ENCODE measurements around the gene UROS.

Gene UROS

DNA sequence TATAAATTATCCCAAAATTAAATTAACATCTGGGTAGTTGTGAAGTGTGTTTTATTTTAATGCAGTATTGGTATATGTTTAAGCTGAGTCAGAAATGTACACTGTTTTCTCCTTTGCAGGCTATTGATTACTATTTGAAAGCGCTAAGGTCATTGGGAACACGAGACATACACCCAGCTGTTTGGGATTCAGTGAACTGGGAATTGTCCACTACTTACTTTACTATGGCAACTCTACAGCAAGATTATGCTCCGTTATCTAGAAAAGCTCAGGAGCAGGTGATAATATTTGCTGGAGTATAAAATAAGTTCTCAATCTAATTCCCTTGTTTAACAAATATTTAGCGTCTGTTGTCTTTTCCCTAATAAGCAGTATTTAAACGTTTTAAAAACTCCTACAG is 75.6 kb downstream of the UROS start:
- no peak for FAIRE-seq
- DNase-seq (ENCODE audit: insufficient read length, low spot score) = no peak
- no peak for TF ChIP-seq POLR2A (IDR thresholded peaks at IDR 0.05; ENCODE audit: low read depth, low read length)

DNA sequence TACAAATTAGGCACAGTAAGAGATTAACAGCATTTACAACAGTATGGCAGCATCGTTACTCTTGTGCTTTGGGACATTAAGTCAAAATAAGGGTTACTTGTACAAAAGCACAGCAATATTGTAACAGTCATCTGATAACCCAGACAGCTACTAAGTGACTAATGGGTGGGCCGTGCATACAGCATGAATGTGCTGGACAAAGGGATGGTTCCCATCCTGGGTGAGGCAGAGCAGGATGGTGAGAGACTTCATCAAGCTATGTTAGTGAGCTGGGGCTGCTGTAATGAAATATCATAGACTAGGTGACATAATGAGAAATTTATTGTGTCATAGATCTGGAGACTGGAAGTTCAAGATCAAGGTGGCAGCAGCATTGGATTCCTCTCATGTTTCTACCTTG is 78.1 kb downstream of the UROS start:
- DNase-seq (ENCODE audit: insufficient read length, low spot score) (no peak), FAIRE-seq (no peak)
- TF ChIP-seq POLR2A (IDR thresholded peaks at IDR 0.05; ENCODE audit: low read depth, low read length) = no peak

DNA sequence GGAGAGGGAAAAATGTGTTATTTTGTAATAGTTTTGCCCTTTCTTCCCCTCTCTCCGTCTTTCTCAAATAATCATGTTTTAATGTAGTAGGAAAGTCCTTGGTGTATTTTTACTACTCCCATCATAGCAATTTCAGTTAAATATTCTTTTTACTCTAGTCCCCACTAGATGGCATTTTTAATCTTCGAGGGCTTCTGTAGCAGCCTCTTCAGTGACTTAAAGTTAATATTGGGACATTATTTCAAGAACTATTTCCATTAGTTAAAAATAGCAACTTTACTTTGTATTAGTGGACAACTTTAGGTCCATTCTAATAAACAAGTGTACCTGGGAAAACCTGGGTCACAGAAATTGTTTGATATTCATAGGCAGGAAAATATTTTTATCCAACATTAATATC is 80.6 kb downstream of the UROS start:
- FAIRE-seq = no peak
- TF ChIP-seq POLR2A (IDR thresholded peaks at IDR 0.05; ENCODE audit: low read depth, low read length) = no peak
- no peak for DNase-seq (ENCODE audit: insufficient read length, low spot score)

DNA sequence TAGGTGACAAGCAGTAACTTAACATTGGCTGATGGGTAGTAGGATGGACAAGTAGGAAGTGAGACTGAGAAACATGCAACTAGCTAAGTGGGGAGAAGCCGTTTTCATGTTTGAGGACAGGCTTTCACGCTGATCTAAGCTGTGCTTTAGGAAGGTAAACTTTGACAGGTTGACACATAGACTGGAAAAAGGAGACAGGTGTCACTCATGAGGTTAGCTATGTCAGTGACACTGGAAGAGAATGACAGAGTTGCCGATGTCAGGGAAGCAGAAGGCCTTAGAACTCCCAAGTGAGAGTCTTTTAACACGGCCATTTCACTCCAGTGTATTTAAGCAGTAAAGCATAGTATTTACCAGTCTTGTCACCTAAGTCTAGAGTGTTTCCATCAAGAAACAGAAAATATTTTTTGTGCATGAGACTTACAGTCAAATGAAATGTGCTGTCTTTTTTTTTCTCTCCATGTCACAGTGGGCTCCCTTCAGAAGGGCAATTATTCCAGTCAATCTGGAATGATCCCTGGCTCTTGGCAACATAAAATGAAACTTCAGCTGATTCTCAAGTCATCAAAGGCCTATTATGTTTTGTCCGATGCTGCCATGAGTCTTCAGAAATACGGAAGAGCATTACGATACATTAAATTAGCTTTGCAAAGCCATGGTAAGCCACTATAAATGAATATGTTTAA is 82.9 kb downstream of the UROS start:
- no peak for TF ChIP-seq POLR2A (IDR thresholded peaks at IDR 0.05; ENCODE audit: low read depth, low read length)
- no peak for FAIRE-seq
- DNase-seq (ENCODE audit: insufficient read length, low spot score) = no peak
